ENCODE measurements around the gene KRT6A.

KRT6A gene

GRCh38 chr12:52439420-52439819, 53.6 kb downstream of the KRT6A start:
- ATAC-seq = no peak
- TF ChIP-seq CSRNP3 (CRISPR knock-in tag; IDR thresholded peaks at IDR 0.05) = no peak
- TF ChIP-seq SNAI2 (CRISPR knock-in tag; IDR thresholded peaks at IDR 0.05) = no peak
- no peak for TF ChIP-seq GLIS3 (CRISPR knock-in tag; IDR thresholded peaks at IDR 0.05)
- no peak for TF ChIP-seq ISL1 (CRISPR knock-in tag; IDR thresholded peaks at IDR 0.05)
- TF ChIP-seq, protein P1, sequence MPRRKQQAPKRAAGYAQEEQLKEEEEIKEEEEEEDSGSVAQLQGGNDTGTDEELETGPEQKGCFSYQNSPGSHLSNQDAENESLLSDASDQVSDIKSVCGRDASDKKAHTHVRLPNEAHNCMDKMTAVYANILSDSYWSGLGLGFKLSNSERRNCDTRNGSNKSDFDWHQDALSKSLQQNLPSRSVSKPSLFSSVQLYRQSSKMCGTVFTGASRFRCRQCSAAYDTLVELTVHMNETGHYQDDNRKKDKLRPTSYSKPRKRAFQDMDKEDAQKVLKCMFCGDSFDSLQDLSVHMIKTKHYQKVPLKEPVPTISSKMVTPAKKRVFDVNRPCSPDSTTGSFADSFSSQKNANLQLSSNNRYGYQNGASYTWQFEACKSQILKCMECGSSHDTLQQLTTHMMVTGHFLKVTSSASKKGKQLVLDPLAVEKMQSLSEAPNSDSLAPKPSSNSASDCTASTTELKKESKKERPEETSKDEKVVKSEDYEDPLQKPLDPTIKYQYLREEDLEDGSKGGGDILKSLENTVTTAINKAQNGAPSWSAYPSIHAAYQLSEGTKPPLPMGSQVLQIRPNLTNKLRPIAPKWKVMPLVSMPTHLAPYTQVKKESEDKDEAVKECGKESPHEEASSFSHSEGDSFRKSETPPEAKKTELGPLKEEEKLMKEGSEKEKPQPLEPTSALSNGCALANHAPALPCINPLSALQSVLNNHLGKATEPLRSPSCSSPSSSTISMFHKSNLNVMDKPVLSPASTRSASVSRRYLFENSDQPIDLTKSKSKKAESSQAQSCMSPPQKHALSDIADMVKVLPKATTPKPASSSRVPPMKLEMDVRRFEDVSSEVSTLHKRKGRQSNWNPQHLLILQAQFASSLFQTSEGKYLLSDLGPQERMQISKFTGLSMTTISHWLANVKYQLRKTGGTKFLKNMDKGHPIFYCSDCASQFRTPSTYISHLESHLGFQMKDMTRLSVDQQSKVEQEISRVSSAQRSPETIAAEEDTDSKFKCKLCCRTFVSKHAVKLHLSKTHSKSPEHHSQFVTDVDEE (CRISPR knock-in tag; IDR thresholded peaks at IDR 0.05) = no peak
- no peak for TF ChIP-seq TCF4 (CRISPR knock-in tag; IDR thresholded peaks at IDR 0.05; ENCODE audit: borderline replicate concordance)
- TF ChIP-seq ZFP30 (CRISPR knock-in tag; IDR thresholded peaks at IDR 0.05) = no peak
- no peak for TF ChIP-seq CREB5 (CRISPR knock-in tag; IDR thresholded peaks at IDR 0.05; ENCODE audit: low read depth)
- no peak for TF ChIP-seq ZC3H10 (CRISPR knock-in tag; IDR thresholded peaks at IDR 0.05)
- TF ChIP-seq ZFP3 (CRISPR knock-in tag; IDR thresholded peaks at IDR 0.05) = no peak
- no peak for TF ChIP-seq ESRRG (CRISPR knock-in tag; IDR thresholded peaks at IDR 0.05)
- no peak for TF ChIP-seq ZNF565 (CRISPR knock-in tag; conservative IDR thresholded peaks at IDR 0.05; ENCODE audit: low read depth)
- TF ChIP-seq PATZ1 (CRISPR knock-in tag; IDR thresholded peaks at IDR 0.05; ENCODE audit: borderline replicate concordance) = no peak
- no peak for TF ChIP-seq TOX (CRISPR knock-in tag; IDR thresholded peaks at IDR 0.05; ENCODE audit: borderline replicate concordance)
- TF ChIP-seq PPARA (CRISPR knock-in tag; IDR thresholded peaks at IDR 0.05; ENCODE audit: borderline replicate concordance) = no peak
- no peak for TF ChIP-seq ARNTL (CRISPR knock-in tag; IDR thresholded peaks at IDR 0.05; ENCODE audit: borderline replicate concordance, low read depth)
- TF ChIP-seq ZNF8 (CRISPR knock-in tag; IDR thresholded peaks at IDR 0.05) = no peak
- TF ChIP-seq ZNF70 (CRISPR knock-in tag; IDR thresholded peaks at IDR 0.05) = no peak

- no peak for ATAC-seq
- TF ChIP-seq POU6F1 (CRISPR knock-in tag; IDR thresholded peaks at IDR 0.05; ENCODE audit: borderline replicate concordance, low read depth) (no peak), BACH2 (CRISPR knock-in tag; IDR thresholded peaks at IDR 0.05; ENCODE audit: borderline replicate concordance) (no peak), ISL1 (CRISPR knock-in tag; IDR thresholded peaks at IDR 0.05) (no peak), TOX (CRISPR knock-in tag; IDR thresholded peaks at IDR 0.05; ENCODE audit: borderline replicate concordance) (no peak), ZNF8 (CRISPR knock-in tag; IDR thresholded peaks at IDR 0.05) (no peak)
- TF ChIP-seq, protein P1 (CRISPR knock-in tag; IDR thresholded peaks at IDR 0.05) = no peak
These were observed 54.5 kb downstream of the KRT6A start for GRCh38 chr12:52438305-52439301.
